Measurements from ENCODE around the gene ADAMTS19.

- TF ChIP-seq CTCF (IDR thresholded peaks at IDR 0.05) (no peak), POLR2A (IDR thresholded peaks at IDR 0.05) (no peak), POLR2AphosphoS5 (IDR thresholded peaks at IDR 0.05) (no peak)
Observed at GRCh38 chr5:129460672-129460935, 506 bp downstream of the ADAMTS19 start.
